Endothelial cell of umbilical vein (primary cell): ENCODE results near the gene COL4A2. TPM values are rescaled to one million over a fixed set of nuclear protein-coding genes. Genes with fewer than 3 reads are reported as not detected.

Experiments
- BruUV-seq: library from RNA; stranded (reverse); fragments of 400-500 nt; replicated peaks from 2 replicates; lab custom pipeline; 2021; lab: Mats Ljungman, UMichigan
- CTCF ChIA-PET: fragments of 300-600, 350-600 bp; sonication (Branson Sonifier 250); formaldehyde crosslinking; loops from one replicate; lab custom pipeline; 2021; ENCODE audit warnings: antibody characterized with exemption, inconsistent platforms; lab: Charles Lee
- POLR2A ChIA-PET: fragments of 300-600, 350-600 bp; sonication (Branson Sonifier 250); formaldehyde crosslinking; loops from one replicate; lab custom pipeline; 2021; ENCODE audit warnings: antibody characterized with exemption, inconsistent platforms; lab: Charles Lee
- DNase-seq: peaks from one replicate; pipeline ENCODE4 v3.0.0-alpha.2; 2011; ENCODE audit warnings: low read depth, low spot score
- FAIRE-seq: peaks from 2 replicates; lab custom pipeline; 2011; peaks lifted over from hg19 to GRCh38; lab: Jason Lieb, UNC
- H2AFZ ChIP-seq: 2 replicates; pipeline ENCODE4 v1.6.0; 2012; ENCODE audit warnings: low read depth, low read length, control low read depth, inconsistent platforms
- H3K27ac ChIP-seq: 2 replicates; pipeline ENCODE4 v1.5.1; 2011; ENCODE audit warnings: low read depth, mild to moderate bottlenecking, control low read depth, low read length, moderate library complexity; ENCODE audit not compliant: insufficient read depth
- H3K27me3 ChIP-seq, 2 experiments: 2 replicates each; pipeline versions ENCODE4 v1.6.0 to v1.6.1; 2011; ENCODE audit warnings: low read length in 2 of 2, mixed read lengths in 1 of 2; ENCODE audit not compliant: control insufficient read depth in 2 of 2, insufficient read depth in 2 of 2
- H3K36me3 ChIP-seq, 2 experiments: 2 replicates in 1 of 2; 3 replicates in 1 of 2; pipeline ENCODE4 v1.5.1; 2011; ENCODE audit warnings: low read length in 2 of 2, mild to moderate bottlenecking in 1 of 2, moderate library complexity in 1 of 2; ENCODE audit not compliant: control insufficient read depth in 2 of 2, insufficient read depth in 2 of 2; ENCODE audit errors: extremely low read depth in 1 of 2
- H3K4me1 ChIP-seq: 3 replicates; pipeline ENCODE4 v1.5.1; 2011; ENCODE audit warnings: mild to moderate bottlenecking, low read length; ENCODE audit not compliant: control insufficient read depth, insufficient read depth; ENCODE audit errors: extremely low read depth
- H3K4me2 ChIP-seq: 2 replicates; pipeline ENCODE4 v1.6.1; 2011; ENCODE audit warnings: low read length, control low read depth, mixed read lengths; ENCODE audit not compliant: insufficient read depth
- H3K4me3 ChIP-seq, 3 experiments: fragments of 200-600 bp in 1 of 3; sonication (generic), shearing (Covaris generic) in 1 of 3; replicated peaks in 1 of 3; 2 replicates each; pipeline ENCODE4 v1.5.1; 2011 to 2016; ENCODE audit warnings: control low read depth in 3 of 3, low read length in 3 of 3, mild to moderate bottlenecking in 2 of 3, inconsistent platforms in 1 of 3, low read depth in 1 of 3, moderate library complexity in 1 of 3; ENCODE audit not compliant: insufficient read depth in 1 of 3
- H3K79me2 ChIP-seq: 2 replicates; pipeline ENCODE4 v1.6.0; 2012; ENCODE audit warnings: low read length, inconsistent platforms; ENCODE audit not compliant: control insufficient read depth, insufficient read depth
- H3K9ac ChIP-seq: replicated peaks from 2 replicates; pipeline ENCODE3; 2011; ENCODE audit warnings: low read length, control low read depth; ENCODE audit not compliant: insufficient read depth; ENCODE audit errors: extremely low read depth
- H3K9me1 ChIP-seq: replicated peaks from 3 replicates; pipeline ENCODE4 v1.6.0; 2011; ENCODE audit warnings: mild to moderate bottlenecking, low read length; ENCODE audit not compliant: control insufficient read depth, insufficient read depth; ENCODE audit errors: extremely low read depth
- H3K9me3 ChIP-seq: replicated peaks from 2 replicates; pipeline ENCODE4 v1.5.1; 2012; ENCODE audit warnings: low read length, inconsistent platforms; ENCODE audit not compliant: control insufficient read depth, insufficient read depth
- H4K20me1 ChIP-seq: replicated peaks from 2 replicates; pipeline ENCODE3; 2011; ENCODE audit warnings: mild to moderate bottlenecking, low read length; ENCODE audit not compliant: control insufficient read depth, insufficient read depth; ENCODE audit errors: extremely low read depth
- EZH2 ChIP-seq: IDR thresholded peaks from 2 replicates; pipeline ENCODE4 v1.6.1; 2012; ENCODE audit warnings: borderline replicate concordance, low read depth, mild to moderate bottlenecking, moderate library complexity, low read length, inconsistent platforms; ENCODE audit not compliant: severe bottlenecking
- FOS ChIP-seq: IDR thresholded peaks from 2 replicates; pipeline ENCODE4 v1.6.1; 2011; ENCODE audit warnings: mild to moderate bottlenecking, low read length, moderate library complexity, borderline replicate concordance; ENCODE audit not compliant: insufficient read depth
- GATA2 ChIP-seq: IDR thresholded peaks from 2 replicates; pipeline ENCODE4 v1.7.0; 2011; ENCODE audit warnings: low read depth, mild to moderate bottlenecking, moderate library complexity, mixed read lengths, low read length; ENCODE audit not compliant: insufficient read length, insufficient read depth
- JUN ChIP-seq: IDR thresholded peaks from 2 replicates; pipeline ENCODE4 v1.6.1; 2011; ENCODE audit warnings: borderline replicate concordance, low read depth; ENCODE audit not compliant: insufficient read length, insufficient read depth
- MYC ChIP-seq: IDR thresholded peaks from one replicate; pipeline ENCODE4 v1.6.1; 2011; ENCODE audit warnings: mild to moderate bottlenecking, low read depth, low read length
- POLR2A ChIP-seq: IDR thresholded peaks from 2 replicates; pipeline ENCODE4 v1.6.1; 2012; ENCODE audit warnings: low read depth, mild to moderate bottlenecking, control low read depth, low read length
- POLR2AphosphoS5 ChIP-seq: IDR thresholded peaks from 2 replicates; pipeline ENCODE4 v1.6.1; 2012; ENCODE audit warnings: low read depth, mild to moderate bottlenecking, control low read depth, low read length, moderate library complexity; ENCODE audit not compliant: insufficient read depth
- dilution Hi-C: fragments of 300-500 bp; cut with MboI; formaldehyde crosslinking; loops from one replicate; pipeline ENCODE4 v1.15.0; 2019; ENCODE audit warnings: low sequenced_read_pairs; ENCODE audit not compliant: extremely low pct_ligation_motif_present
- intact Hi-C: fragments of 100-400 bp; cut with micrococcal nuclease; formaldehyde crosslinking; loops from one replicate; pipeline ENCODE4 v1.10.0; 2022
- polyA plus RNA-seq, 4 experiments: library from polyadenylated mRNA; depleted of rRNA in 3 of 4; stranded (reverse) in 3 of 4; unstranded in 1 of 4; fragments of >200 nt; gene quantifications; 2 replicates each; pipeline versions ENCODE4 v1.2.1 to v1.2.3, GENCODE V29; 2011 to 2012; ENCODE audit warnings: missing spikeins in 1 of 4
- total RNA-seq: library from RNA; stranded (reverse); gene quantifications from 2 replicates; pipeline ENCODE4 v1.2.3, GENCODE V29; 2021
- TF ChIP-seq, protein P1 (sequence below), 2 donors: IDR thresholded peaks; 1 replicate in 1 of 2; 2 replicates in 1 of 2; pipeline ENCODE4 v1.5.1; 2011; ENCODE audit warnings: low read length in 2 of 2, mild to moderate bottlenecking in 2 of 2, moderate library complexity in 2 of 2, control low read depth in 1 of 2, inconsistent platforms in 1 of 2, low read depth in 1 of 2; ENCODE audit not compliant: insufficient read depth in 1 of 2; ENCODE audit errors: extremely low read depth in 1 of 2
- TF ChIP-seq, protein P2 (sequence below): IDR thresholded peaks from 2 replicates; pipeline ENCODE4 v1.6.1; 2011; ENCODE audit not compliant: insufficient read depth, insufficient read length

Gene COL4A2
- total and polyA plus RNA-seq, 2 donors (not counting 3 experiments of a cell fraction or from before 2014, with no cell fraction given), result 792 to 940 TPM

DNA sequence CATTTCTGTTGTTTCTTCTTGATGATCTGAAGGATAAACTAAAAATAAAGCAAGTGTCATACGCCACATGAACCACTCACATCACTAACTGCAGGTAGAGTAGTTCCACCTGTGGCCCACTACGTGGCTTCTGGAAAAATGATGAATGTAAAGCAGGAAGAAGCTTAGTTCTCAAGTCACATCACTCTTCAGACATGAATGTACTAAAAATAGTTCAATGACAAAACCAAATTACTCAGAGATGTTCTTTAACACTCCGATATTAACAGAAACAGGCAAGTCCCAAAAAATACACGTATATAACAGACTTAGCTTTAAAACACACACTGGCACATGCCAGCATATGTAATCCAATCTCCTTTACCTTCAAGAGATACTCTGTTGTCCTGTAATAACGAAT, 232.8 kb downstream of the COL4A2 start:
- intact Hi-C loops, result no loop called here
- dilution Hi-C loops, result no loop called here

More for the DNA sequence above, 232.8 kb downstream of the COL4A2 start:
- ChIA-PET CTCF (no interaction called here), POLR2A (no interaction called here)
- no peak for DNase-seq
- no TSS peak for BruUV-seq
- Histone ChIP-seq H2AFZ (no peak overlapping the region), H3K9me3 (no peaks in the 10 kb centered on the region), H3K27me3 (no peaks in the 10 kb centered on the region), H3K36me3 (no peaks in the 10 kb centered on the region), H4K20me1 (no peaks in the 10 kb centered on the region), H3K79me2 (no peaks in the 10 kb centered on the region), H3K4me1 (no peaks in the 10 kb centered on the region), H3K27ac (no peak overlapping the region), H3K9ac (no peak overlapping the region), H3K4me2 (no peak overlapping the region), H3K4me3 (no peak overlapping the region), H3K9me1 (no peaks in the 10 kb centered on the region)
- TF ChIP-seq, protein P1, sequence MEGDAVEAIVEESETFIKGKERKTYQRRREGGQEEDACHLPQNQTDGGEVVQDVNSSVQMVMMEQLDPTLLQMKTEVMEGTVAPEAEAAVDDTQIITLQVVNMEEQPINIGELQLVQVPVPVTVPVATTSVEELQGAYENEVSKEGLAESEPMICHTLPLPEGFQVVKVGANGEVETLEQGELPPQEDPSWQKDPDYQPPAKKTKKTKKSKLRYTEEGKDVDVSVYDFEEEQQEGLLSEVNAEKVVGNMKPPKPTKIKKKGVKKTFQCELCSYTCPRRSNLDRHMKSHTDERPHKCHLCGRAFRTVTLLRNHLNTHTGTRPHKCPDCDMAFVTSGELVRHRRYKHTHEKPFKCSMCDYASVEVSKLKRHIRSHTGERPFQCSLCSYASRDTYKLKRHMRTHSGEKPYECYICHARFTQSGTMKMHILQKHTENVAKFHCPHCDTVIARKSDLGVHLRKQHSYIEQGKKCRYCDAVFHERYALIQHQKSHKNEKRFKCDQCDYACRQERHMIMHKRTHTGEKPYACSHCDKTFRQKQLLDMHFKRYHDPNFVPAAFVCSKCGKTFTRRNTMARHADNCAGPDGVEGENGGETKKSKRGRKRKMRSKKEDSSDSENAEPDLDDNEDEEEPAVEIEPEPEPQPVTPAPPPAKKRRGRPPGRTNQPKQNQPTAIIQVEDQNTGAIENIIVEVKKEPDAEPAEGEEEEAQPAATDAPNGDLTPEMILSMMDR (IDR thresholded peaks at IDR 0.05; ENCODE audit: extremely low read depth in 1 of 2, insufficient read depth in 1 of 2, low read depth in 1 of 2, low read length in 2 of 2), result no peak
- no peak for TF ChIP-seq MYC
- no peak for TF ChIP-seq POLR2A
- TF ChIP-seq EZH2, result no peak
- no peak for TF ChIP-seq GATA2
- no peak for TF ChIP-seq JUN
- TF ChIP-seq FOS, result no peak
- TF ChIP-seq, protein P2, sequence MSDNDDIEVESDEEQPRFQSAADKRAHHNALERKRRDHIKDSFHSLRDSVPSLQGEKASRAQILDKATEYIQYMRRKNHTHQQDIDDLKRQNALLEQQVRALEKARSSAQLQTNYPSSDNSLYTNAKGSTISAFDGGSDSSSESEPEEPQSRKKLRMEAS, result no peak
- TF ChIP-seq POLR2AphosphoS5, result no peak
- FAIRE-seq, result no peak
